ENCODE measurements around the gene MED29. TPM values are rescaled to one million over a fixed set of nuclear protein-coding genes. Genes with fewer than 3 reads are reported as not detected.

Gene MED29, protein sequence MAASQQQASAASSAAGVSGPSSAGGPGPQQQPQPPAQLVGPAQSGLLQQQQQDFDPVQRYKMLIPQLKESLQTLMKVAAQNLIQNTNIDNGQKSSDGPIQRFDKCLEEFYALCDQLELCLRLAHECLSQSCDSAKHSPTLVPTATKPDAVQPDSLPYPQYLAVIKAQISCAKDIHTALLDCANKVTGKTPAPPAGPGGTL
- total RNA-seq (2012; rRNA removed) (15.6 and 17.6 TPM in 2 replicates), polyA plus RNA-seq (2012; rRNA removed) (26.9 and 28.8 TPM in 2 replicates), Bru-seq, nascent RNA (percentile 69 among the genes with signal in this experiment), BruChase-seq, experiment 1, labeled RNA remaining after a 6-hour chase (percentile 84 among the genes with signal in this experiment), BruChase-seq, experiment 2, labeled RNA remaining after a 2-hour chase (percentile 77 among the genes with signal in this experiment)
- 19.6 and 29.3 TPM in 2 replicates for polyA plus RNA-seq (2012; cell fraction: cytosol; rRNA removed)
- polyA plus RNA-seq (2012; cell fraction: nucleus; rRNA removed; ENCODE audit: low replicate concordance) = 18.4 and 19.1 TPM in 2 replicates
- long read RNA-seq, transcript MED29-201 (4 exons, 3,653 nt) = major isoform, 7 of 19 reads
- long read RNA-seq, partial matches to known transcripts = 2 of 19 reads
- long read RNA-seq, other reads (novel, unspliced or antisense) = 10 of 19 reads

DNA sequence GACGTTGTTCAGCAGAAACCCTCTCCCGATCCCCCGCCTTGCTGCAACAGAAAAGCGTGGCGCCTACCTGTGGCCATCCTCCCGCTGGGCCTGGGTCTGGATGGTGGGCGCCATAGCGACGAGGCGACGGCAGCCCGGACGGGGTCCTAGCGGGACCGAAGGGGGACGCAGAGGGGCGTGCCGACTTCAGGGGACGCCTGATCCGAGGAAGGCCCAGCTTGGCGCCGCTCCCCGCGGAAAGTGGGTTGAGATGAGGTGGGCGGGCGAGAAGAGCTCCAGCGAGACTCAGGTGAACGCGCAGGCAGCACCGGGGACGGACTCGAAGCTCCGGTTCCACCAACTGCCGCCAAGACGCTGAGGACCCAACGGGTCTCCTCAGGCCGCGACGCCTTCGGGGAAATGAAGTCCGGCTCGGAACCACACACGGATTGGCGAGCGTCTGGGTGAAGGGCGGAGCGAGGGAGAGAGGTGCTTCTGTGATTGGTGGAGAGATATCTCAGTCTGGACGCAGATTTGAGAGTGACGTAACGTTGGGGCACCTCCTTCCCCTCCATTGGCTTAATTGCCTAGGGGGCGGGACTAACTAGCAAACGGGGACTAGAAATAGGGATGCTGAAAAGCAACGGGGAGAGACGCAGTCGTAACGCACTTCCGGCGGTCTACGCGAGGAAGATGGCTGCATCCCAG is at the start of gene MED29, which contains the start of gene PAF1:
Gene MED29, plus strand, starts transcription at position 628 of the 687 bp plus-strand sequence. Its CDS starts 45 bp downstream, at position 673.
Gene PAF1, minus strand, starts transcription at position 356 of the 687 bp plus-strand sequence. Its CDS starts 242 bp downstream, at position 114.
- Histone ChIP-seq H3K9ac (ENCODE audit: low read depth, low read length) (peak within 1 kb of the TSS; percentile 87), H4K91ac (ENCODE audit: insufficient read depth, low read depth, low read length) (peak within 1 kb of the TSS; percentile 94), H3K9me1 (ENCODE audit: insufficient read depth, low read length) (peaks cover 15% of the 10 kb centered on the region; the same call in 1 of the 2 replicates), H3K4me1 (ENCODE audit: control insufficient read depth, insufficient read depth, low read length) (peaks cover 12% of the 10 kb centered on the region), H3K18ac (ENCODE audit: low read depth, low read length) (peak within 1 kb of the TSS; percentile 51; the same call in 1 of the 2 replicates), H3K23ac (ENCODE audit: low read depth, low read length) (peak within 1 kb of the TSS; percentile 73), H3K27me3 (ENCODE audit: control insufficient read depth, insufficient read depth, low read length) (no peaks in the 10 kb centered on the region), H2BK15ac (ENCODE audit: low read depth, low read length) (no peak within 1 kb of the TSS), H2AK5ac (ENCODE audit: low read depth, low read length) (peak within 1 kb of the TSS; percentile 97), H3K14ac (replicated peaks; ENCODE audit: low read depth, low read length) (peak within 1 kb of the TSS; percentile 93), H3K4me3 (ENCODE audit: insufficient read depth, low read depth, low read length) (peak within 1 kb of the TSS; percentile 70), H4K5ac (ENCODE audit: low read depth, low read length) (peak within 1 kb of the TSS; percentile 53), H3K36me3 (ENCODE audit: control insufficient read depth, insufficient read depth, low read length) (peaks cover 44% of the 10 kb centered on the region), H3K56ac (ENCODE audit: extremely low read depth, insufficient read depth, low read length) (peak within 1 kb of the TSS; percentile 84), H2BK5ac (ENCODE audit: low read depth, low read length, poor library complexity, severe bottlenecking) (peak within 1 kb of the TSS; percentile 93), H2BK20ac (ENCODE audit: low read depth, low read length) (no peak within 1 kb of the TSS), H4K20me1 (ENCODE audit: insufficient read depth, low read length) (no peaks in the 10 kb centered on the region), H3K79me1 (ENCODE audit: low read depth in 1 of 2, low read length in 2 of 2) (peaks cover 34 to 55% of the 10 kb centered on the region in 2 experiments), H3K27ac (ENCODE audit: insufficient read depth, low read length) (peak within 1 kb of the TSS; percentile 92), H2AFZ (replicated peaks; ENCODE audit: low read length, poor library complexity) (peak within 1 kb of the TSS; percentile 96), H3K4ac (ENCODE audit: low read depth, low read length) (peak within 1 kb of the TSS; percentile 93), H3K9me3 (ENCODE audit: control insufficient read depth, insufficient read depth, low read length) (no peaks in the 10 kb centered on the region), H2BK120ac (ENCODE audit: low read depth, low read length) (peak within 1 kb of the TSS; percentile 70; the same call in 1 of the 2 replicates), H3K4me2 (ENCODE audit: low read depth, low read length) (peak within 1 kb of the TSS; percentile 88), H4K8ac (ENCODE audit: low read depth in 2 of 2, low read length in 2 of 2) (peak within 1 kb of the TSS; percentile 38 to 92), H2AK9ac (replicated peaks; ENCODE audit: low read depth, low read length, poor library complexity) (peak within 1 kb of the TSS; percentile 100)
- peak; percentile 100 for DNase-seq
- ChIA-PET POLR2A (ENCODE audit: unreplicated experiment) (interaction anchor here (1.0 to 1.5 kb wide), 2 partner anchors 16 to 45 kb away, joined by 3 to 5 read pairs; partner anchors contain the start of genes RPS16 and ZFP36), CTCF (interaction anchor here (0.6 to 0.8 kb wide), 2 partner anchors 21 to 29 kb away, joined by 3 read pairs; no protein-coding TSS in a partner anchor)
- in situ Hi-C loops (cut with MboI; ENCODE audit: low sequenced_read_pairs) (no loop called here), intact Hi-C loops (cut with micrococcal nuclease) (loop anchor here (2.0 kb wide), 1 partner anchor 48 kb away; the partner anchor contains the start of gene SAMD4B), dilution Hi-C loops (cut with HindIII; ENCODE audit: low sequenced_read_pairs, unreplicated experiment) (no loop called here)
- ATAC-seq (ENCODE audit: low read depth) = peak; percentile 95
- 1% methylated on average over 22 of the region's 60 CpGs; no CpG with 5 or more reads in 1 of the 2 experiments for WGBS, 2 experiments (ENCODE audit: extremely low coverage in 2 of 2, insufficient read length in 1 of 2)
- TF ChIP-seq MAZ (IDR thresholded peaks at IDR 0.05; ENCODE audit: borderline replicate concordance, low read depth, low read length) (peak; percentile 7; the same call in 1 of the 2 replicates), POLR2A (IDR thresholded peaks at IDR 0.05; ENCODE audit: low read depth, low read length) (peak; percentile 98), RCOR1 (IDR thresholded peaks at IDR 0.05; ENCODE audit: insufficient replicate concordance, low read length) (peak; percentile 33), RFX5 (IDR thresholded peaks at IDR 0.05; ENCODE audit: low read depth, low read length) (no peak), CEBPB (IDR thresholded peaks at IDR 0.05; ENCODE audit: low read depth, low read length) (peak; percentile 88), RAD21 (IDR thresholded peaks at IDR 0.05; ENCODE audit: low read length) (no peak)
- TF ChIP-seq, protein P1, sequence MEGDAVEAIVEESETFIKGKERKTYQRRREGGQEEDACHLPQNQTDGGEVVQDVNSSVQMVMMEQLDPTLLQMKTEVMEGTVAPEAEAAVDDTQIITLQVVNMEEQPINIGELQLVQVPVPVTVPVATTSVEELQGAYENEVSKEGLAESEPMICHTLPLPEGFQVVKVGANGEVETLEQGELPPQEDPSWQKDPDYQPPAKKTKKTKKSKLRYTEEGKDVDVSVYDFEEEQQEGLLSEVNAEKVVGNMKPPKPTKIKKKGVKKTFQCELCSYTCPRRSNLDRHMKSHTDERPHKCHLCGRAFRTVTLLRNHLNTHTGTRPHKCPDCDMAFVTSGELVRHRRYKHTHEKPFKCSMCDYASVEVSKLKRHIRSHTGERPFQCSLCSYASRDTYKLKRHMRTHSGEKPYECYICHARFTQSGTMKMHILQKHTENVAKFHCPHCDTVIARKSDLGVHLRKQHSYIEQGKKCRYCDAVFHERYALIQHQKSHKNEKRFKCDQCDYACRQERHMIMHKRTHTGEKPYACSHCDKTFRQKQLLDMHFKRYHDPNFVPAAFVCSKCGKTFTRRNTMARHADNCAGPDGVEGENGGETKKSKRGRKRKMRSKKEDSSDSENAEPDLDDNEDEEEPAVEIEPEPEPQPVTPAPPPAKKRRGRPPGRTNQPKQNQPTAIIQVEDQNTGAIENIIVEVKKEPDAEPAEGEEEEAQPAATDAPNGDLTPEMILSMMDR (conservative IDR thresholded peaks at IDR 0.05; ENCODE audit: low read depth, low read length) = 0 out of 2 replicates have a peak, but pooled peaks have one; percentile 6
- no TSS peak for BruUV-seq (replicated peaks)
